Motor neuron (in vitro differentiated cells): ENCODE data around the gene PKD2. TPM values are rescaled to one million over a fixed set of nuclear protein-coding genes. Genes with fewer than 3 reads are reported as not detected.
A peak's percentile ranks its signal among the peaks of the same experiment; 100 is the strongest.
"Not testable (repeated sequence)": the region's sequence is repeated elsewhere in the genome, so short reads cannot be mapped to it uniquely, and the experiment has no call there.

Experiments used
- ATAC-seq, 8 experiments: fragments of 200-7000 bp; cut with Tn5 transposase; replicated peaks in 6 of 8; 2 replicates each; pipeline ENCODE4 v1.8.0; 2021; ENCODE audit warnings: mild to moderate bottlenecking in 8 of 8, moderate library complexity in 8 of 8
- H3K27ac ChIP-seq, 2 donors: fragments of 250-450 bp; sonication (Bioruptor Pico); 2 replicates each; pipeline ENCODE4 v1.9.0; 2021; ENCODE audit warnings: antibody characterized with exemption in 2 of 2, mild to moderate bottlenecking in 2 of 2, moderate library complexity in 1 of 2
- H3K4me1 ChIP-seq, 2 donors: fragments of 250-450 bp; sonication (Bioruptor Pico); replicated peaks in 1 of 2; 2 replicates each; pipeline ENCODE4 v1.6.1; 2021; ENCODE audit warnings: antibody characterized with exemption in 2 of 2, mild to moderate bottlenecking in 2 of 2, moderate library complexity in 1 of 2
- H3K4me3 ChIP-seq, 5 donors: fragments of 250-450 bp; sonication (Bioruptor Pico); 2 replicates each; pipeline ENCODE4 v1.9.0; 2021; ENCODE audit warnings: antibody characterized with exemption in 5 of 5, mild to moderate bottlenecking in 5 of 5, moderate library complexity in 4 of 5
- WGBS, 10 experiments: fragments of 450-650 bp; shearing (Covaris generic); methylation state at CpG; one replicate each; pipeline ENCODE4 v1.0.0; 2022; 5-methylcytosine and 5-hydroxymethylcytosine counted together
- in situ Hi-C, 9 experiments: fragments of 400-800 bp; cut with MboI; loops; one replicate each; pipeline ENCODE4 v1.15.0; 2021; ENCODE audit warnings: low sequenced_read_pairs in 9 of 9, low pct_unique_long_range_greater_than_20kb in 2 of 9; ENCODE audit not compliant: unreplicated experiment in 9 of 9
- total RNA-seq, 8 experiments: library from RNA; unstranded; fragments of 300-600 nt; gene quantifications; 2 replicates each; pipeline versions ENCODE4 v1.2.3 to v1.2.4, GENCODE V29; 2022

Gene PKD2
- total RNA-seq, 8 experiments from 2014 or later = 13.3 to 34.7 (median 16.3) TPM

DNA sequence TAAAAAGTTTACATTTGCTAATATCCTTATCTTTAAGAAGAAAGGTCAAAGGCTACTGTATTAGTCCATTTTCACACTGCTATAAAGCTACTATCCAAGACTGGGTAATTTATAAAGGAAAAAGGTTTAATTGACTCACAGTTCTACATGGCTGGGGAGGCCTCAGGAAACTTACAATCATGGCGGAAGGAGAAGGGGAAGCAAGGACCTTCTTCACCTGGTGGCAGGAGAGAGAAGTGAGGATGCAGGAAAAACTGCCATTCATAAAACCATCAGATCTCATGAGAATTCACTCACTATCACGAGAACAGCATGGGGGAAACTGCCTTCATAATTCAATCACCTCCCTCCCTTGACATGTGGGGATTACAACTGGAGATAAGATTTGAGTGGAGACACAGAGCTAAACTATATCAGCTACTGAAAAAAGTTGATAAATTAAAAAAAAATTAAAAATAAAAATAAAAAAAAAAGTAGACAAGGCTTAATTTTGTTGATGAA lies 8.2 kb upstream of the PKD2 start:
- not testable (repeated sequence) for H3K4me1 ChIP-seq, H3K4me3 ChIP-seq, H3K27ac ChIP-seq, ATAC-seq
- in situ Hi-C loops = loop anchor here in 1 of 9 experiments (25.0 kb wide), 2 partner anchors 312 to 437 kb away; no protein-coding TSS in a partner anchor
- WGBS, 10 experiments = 55 to 100% (median 87%) methylated on average over 1 to 2 of the region's 2 CpGs

DNA sequence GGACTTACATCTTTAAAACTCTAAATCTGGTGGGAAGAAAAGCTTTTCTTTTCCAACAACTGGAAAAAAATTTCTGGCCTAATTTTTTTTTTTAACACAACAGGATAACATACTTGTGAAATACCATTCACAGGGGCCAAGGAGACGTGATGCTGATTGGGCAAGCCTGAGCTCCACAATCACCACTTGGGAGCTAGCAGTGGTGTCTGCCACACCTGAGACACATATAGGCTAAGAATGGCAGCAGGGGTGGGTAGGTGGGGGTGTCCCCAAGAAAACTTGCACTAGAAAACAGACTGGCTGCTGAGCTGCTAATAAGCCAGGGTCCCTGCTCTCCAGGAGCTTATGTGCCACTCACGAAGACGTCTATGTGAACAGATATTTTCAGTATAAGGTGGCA lies 5.6 kb upstream of the PKD2 start:
- in situ Hi-C loops = no loop called here
- Histone ChIP-seq H3K4me3 (no peak overlapping the region), H3K4me1 (peaks cover 0 to 4% of the 10 kb centered on the region in 2 donors), H3K27ac (no peak overlapping the region)
- WGBS, 10 experiments = 82 to 100% (median 92%) methylated on average over 1 to 3 of the region's 3 CpGs; no CpG with 5 or more reads in 6 of the 10 experiments
- ATAC-seq = no peak

DNA sequence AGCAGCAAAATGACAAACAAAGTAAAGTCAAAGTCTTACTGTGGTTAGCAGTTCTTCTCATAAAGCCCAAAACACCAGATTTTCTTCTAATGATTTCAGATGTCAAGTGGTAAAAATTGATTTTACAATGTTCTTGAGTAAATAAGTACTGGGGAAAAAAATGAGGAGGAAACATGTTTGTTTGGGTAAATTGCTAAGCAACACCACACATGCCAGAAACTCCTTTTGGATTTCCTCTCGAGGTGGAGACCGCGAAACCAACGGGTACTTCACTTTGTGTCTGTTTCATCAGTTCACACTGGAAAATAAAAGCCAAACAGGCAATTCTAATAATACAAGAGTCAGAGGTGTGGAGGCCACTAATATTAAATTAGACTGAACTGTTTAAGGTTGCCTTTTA lies 4.6 kb upstream of the PKD2 start:
- 20 to 100% (median 60%) methylated on average over 1 to 4 of the region's 4 CpGs; no CpG with 5 or more reads in 3 of the 10 experiments for WGBS, 10 experiments
- H3K27ac ChIP-seq = no peak overlapping the region
- ATAC-seq = no peak
- in situ Hi-C loops = no loop called here
- H3K4me3 ChIP-seq = no peak overlapping the region
- H3K4me1 ChIP-seq = peaks cover 0 to 7% of the 10 kb centered on the region in 2 donors

- no peak overlapping the region for H3K27ac ChIP-seq
- WGBS, 10 experiments = 0 to 92% (median 57%) methylated on average over 1 to 3 of the region's 3 CpGs; no CpG with 5 or more reads in 1 of the 10 experiments
These were observed 4.2 kb upstream of the PKD2 start for GRCh38 chr4:88003261-88003660.

DNA sequence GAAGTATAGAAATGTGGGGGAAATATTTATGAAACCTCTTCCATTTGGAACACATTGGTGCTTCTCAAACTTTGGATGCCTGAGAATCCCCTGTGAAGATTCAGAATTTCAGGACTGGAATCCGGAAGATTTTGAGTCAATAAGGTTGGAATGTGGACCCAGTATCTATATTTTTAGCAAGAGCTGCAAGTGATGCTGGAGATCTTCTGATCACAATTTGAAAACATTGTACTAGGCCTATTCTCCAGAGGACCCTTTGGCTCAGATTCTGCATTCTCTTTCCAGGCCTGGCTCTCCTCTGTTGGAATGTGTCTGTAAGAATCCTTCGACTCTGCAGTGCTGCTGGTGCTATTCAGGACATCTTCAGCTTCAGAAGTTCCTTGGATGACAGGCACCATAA lies 2.4 kb upstream of the PKD2 start:
- in situ Hi-C loops = no loop called here
- Histone ChIP-seq H3K27ac (no peak overlapping the region), H3K4me3 (no peak overlapping the region), H3K4me1 (peaks cover 10 to 13% of the 10 kb centered on the region in 2 donors)
- no peak for ATAC-seq
- WGBS, 10 experiments = 0 to 100% (median 87%) methylated on average over 1 to 2 of the region's 2 CpGs; no CpG with 5 or more reads in 5 of the 10 experiments

More at GRCh38 chr4:88003261-88003660, 4.2 kb upstream of the PKD2 start:
- Histone ChIP-seq H3K4me3 (no peak overlapping the region), H3K4me1 (peaks cover 0 to 7% of the 10 kb centered on the region in 2 donors)
- no peak for ATAC-seq
- in situ Hi-C loops = no loop called here

- no peak overlapping the region for H3K27ac ChIP-seq
- in situ Hi-C loops = no loop called here
- H3K4me3 ChIP-seq = no peak overlapping the region
- H3K4me1 ChIP-seq = peaks cover 17 to 22% of the 10 kb centered on the region in 2 donors
- WGBS, 10 experiments = 85 to 100% (median 95%) methylated on average over 2 to 9 of the region's 10 CpGs
- ATAC-seq = no peak
These were observed 1.5 kb upstream of the PKD2 start for GRCh38 chr4:88005946-88006345.

DNA sequence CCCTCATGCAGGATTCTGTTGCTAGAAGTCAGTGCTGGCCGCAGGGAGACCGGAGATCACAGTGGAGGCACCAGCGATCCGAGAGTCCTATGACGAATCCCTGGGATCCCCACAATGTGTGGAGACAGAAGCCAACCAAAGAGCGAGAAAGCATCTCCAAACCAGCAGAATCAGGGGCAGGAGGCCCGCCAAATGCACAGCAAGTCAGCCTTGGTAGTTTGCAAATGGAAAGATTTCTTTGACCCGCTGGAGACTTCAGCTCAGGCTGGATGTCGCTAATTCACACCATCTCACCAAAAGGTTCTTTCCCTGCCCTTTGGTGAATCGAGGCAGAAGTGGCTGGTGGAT lies 505 bp upstream of the PKD2 start:
- WGBS, 10 experiments = 0 to 83% (median 60%) methylated on average over 1 to 8 of the region's 10 CpGs; no CpG with 5 or more reads in 4 of the 10 experiments
- ATAC-seq = no peak
- H3K27ac ChIP-seq = peak overlapping the region; percentile 76 to 80
- peak overlapping the region; percentile 46 to 82 (median 74) for H3K4me3 ChIP-seq
- peaks cover 19 to 23% of the 10 kb centered on the region in 2 donors for H3K4me1 ChIP-seq
- in situ Hi-C loops = no loop called here

DNA sequence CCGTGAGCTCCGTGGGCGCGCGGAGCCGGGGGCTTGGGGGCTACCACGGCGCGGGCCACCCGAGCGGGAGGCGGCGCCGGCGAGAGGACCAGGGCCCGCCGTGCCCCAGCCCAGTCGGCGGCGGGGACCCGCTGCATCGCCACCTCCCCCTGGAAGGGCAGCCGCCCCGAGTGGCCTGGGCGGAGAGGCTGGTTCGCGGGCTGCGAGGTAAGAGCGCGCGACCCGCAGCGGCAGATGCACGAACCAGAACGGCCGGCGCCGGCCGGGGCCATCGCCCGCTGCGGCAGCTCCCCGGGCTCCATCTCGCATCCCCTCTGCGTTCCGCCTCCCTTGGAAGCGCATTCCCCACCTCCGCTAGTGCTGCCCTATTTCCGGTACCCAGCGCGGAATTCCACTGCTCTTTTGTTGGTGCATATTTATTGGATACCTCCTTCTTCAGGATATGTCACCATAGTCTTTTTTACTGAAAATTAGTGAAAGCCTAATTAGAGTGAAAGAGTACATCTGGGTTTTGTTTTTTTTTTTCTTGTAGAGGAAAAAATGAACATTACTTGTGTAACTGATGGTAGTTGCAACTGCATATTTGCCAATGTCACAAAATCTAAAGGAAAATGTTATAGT lies 797 bp downstream of the PKD2 start:
- WGBS, 10 experiments = 0% methylated on average over 2 to 20 of the region's 51 CpGs; no CpG with 5 or more reads in 7 of the 10 experiments
- peaks cover 22 to 23% of the 10 kb centered on the region in 2 donors for H3K4me1 ChIP-seq
- in situ Hi-C loops = no loop called here
- peak; percentile 46 to 59 (median 55) for ATAC-seq
- peak overlapping the region; percentile 46 to 82 (median 74) for H3K4me3 ChIP-seq
- H3K27ac ChIP-seq = peak overlapping the region; percentile 76 to 80

DNA sequence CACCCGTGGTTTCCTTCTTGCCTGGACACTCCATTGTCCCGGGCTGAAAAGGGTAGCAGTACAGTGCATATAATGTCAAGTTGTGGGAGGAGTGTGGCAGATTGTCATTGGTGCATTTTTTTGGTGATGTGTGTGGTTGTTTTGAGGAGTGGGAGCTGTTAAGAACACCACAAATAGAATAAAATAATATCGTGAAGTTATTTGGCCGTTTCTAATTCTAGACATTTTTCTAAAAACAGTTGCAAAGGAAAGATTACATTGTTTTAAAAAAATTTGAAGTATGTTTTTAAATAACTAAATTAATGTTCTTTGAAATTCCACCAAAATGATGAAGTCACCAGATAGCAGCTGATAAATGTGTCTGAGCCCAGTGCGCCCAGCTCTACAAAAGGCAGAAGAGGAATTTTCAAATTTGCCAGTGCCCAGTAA lies 1.3 kb downstream of the PKD2 start:
- no peak overlapping the region for H3K27ac ChIP-seq
- in situ Hi-C loops = no loop called here
- peak overlapping the region; percentile 46 to 82 (median 74) for H3K4me3 ChIP-seq
- 2 to 33% (median 10%) methylated on average over 1 to 5 of the region's 5 CpGs for WGBS, 10 experiments
- peak in 4 of 8 experiments; percentile 2 to 25 (median 4) for ATAC-seq
- peaks cover 22 to 23% of the 10 kb centered on the region in 2 donors for H3K4me1 ChIP-seq

DNA sequence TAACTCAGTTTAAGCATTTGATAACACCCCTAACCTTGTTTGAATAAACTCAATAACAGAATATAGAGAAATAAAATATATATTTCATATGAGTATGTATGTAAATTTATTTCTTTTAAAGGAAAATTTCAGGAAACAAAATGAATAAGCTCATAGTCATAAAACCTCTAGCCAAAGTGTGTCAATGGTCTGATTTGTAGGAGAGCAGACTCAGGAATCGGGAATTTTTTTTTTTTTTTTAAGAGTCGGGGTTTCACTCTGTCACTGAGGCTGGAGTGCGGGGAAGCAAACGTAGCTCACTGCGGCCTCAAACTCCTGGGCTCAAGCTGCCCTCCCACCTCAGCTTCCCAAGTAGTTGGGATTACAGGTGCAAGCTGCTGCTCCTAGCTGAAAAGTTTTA lies 2.4 kb downstream of the PKD2 start:
- ATAC-seq = no peak
- in situ Hi-C loops = no loop called here
- Histone ChIP-seq H3K27ac (no peak overlapping the region), H3K4me1 (peaks cover 22 to 23% of the 10 kb centered on the region in 2 donors), H3K4me3 (peak overlapping the region in 3 of 5 donors; percentile 4 to 82 (median 46))
- WGBS, 10 experiments = 0 to 100% (median 32%) methylated on average over 1 to 5 of the region's 5 CpGs; no CpG with 5 or more reads in 2 of the 10 experiments

DNA sequence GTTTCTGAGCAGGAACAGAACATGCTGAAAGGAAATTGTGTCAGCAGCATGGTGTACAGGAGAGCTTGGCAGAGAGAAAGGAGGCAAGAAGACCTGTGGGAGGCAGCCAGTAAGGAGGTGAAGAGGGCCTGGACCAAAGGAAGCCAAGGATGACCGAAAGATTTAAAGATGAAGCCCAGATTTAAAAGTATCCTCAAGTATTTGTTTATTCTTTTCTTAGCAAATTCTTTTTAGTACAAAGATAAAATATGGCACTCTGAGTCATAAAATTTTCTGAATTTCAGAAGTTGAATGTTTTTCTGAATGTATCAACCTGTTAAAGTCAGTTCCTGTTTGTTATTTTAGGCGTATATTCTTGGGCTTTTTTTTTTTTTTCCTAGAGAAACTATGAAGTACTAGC lies 3.5 kb downstream of the PKD2 start:
- Histone ChIP-seq H3K4me1 (peaks cover 22 to 23% of the 10 kb centered on the region in 2 donors), H3K4me3 (no peak overlapping the region), H3K27ac (no peak overlapping the region)
- in situ Hi-C loops = no loop called here
- ATAC-seq = no peak
- WGBS, 10 experiments = 54 to 100% (median 62%) methylated on average over 2 of the region's 2 CpGs

DNA sequence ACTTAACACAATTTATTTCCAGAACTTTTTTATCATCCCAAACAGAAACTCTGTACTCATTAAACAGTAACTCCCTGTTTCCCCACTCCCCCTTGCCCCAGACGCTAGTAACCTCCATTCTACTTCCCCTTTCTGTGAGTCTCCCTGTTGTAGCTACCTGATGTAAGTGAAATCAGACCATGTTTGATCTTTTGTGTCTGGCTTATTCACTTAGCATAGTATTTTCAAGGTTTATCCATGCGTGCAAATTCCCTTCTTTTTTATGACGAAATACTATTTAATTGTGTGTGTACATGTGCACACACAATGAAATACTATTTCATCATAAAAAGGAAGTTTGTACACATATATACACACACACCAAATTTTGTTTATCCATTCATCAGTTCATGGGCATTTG lies 5.2 kb downstream of the PKD2 start:
- H3K4me1 ChIP-seq = peaks cover 16 to 22% of the 10 kb centered on the region in 2 donors
- no peak overlapping the region for H3K4me3 ChIP-seq
- H3K27ac ChIP-seq = no peak overlapping the region
- no peak for ATAC-seq
- 65 to 100% (median 86%) methylated on average over 2 to 3 of the region's 3 CpGs; no CpG with 5 or more reads in 1 of the 10 experiments for WGBS, 10 experiments
- in situ Hi-C loops = no loop called here

GRCh38 chr4:88014386-88014905 lies 7.0 kb downstream of the PKD2 start:
- 67 to 100% (median 84%) methylated on average over 1 to 3 of the region's 3 CpGs; no CpG with 5 or more reads in 4 of the 10 experiments for WGBS, 10 experiments
- no peak for ATAC-seq
- Histone ChIP-seq H3K4me1 (peaks cover 16 to 18% of the 10 kb centered on the region in 2 donors), H3K4me3 (no peak overlapping the region), H3K27ac (no peak overlapping the region)
- in situ Hi-C loops = no loop called here
